Endothelial cell of umbilical vein (primary cell): ENCODE data around the gene PSMA3.

ENCODE experiments used
- CTCF ChIP-seq, 2 donors: IDR thresholded peaks; 1 replicate in 1 of 2; 2 replicates in 1 of 2; pipeline ENCODE4 v1.5.1; 2011; ENCODE audit warnings: low read length in 2 of 2, mild to moderate bottlenecking in 2 of 2, moderate library complexity in 2 of 2, control low read depth in 1 of 2, inconsistent platforms in 1 of 2, low read depth in 1 of 2; ENCODE audit not compliant: insufficient read depth in 1 of 2; ENCODE audit errors: extremely low read depth in 1 of 2
- POLR2AphosphoS5 ChIP-seq: IDR thresholded peaks from 2 replicates; pipeline ENCODE4 v1.6.1; 2012; ENCODE audit warnings: low read depth, mild to moderate bottlenecking, control low read depth, low read length, moderate library complexity; ENCODE audit not compliant: insufficient read depth

GRCh38 chr14:58298477-58299400 is 54.1 kb downstream of the PSMA3 start, which contains the start of gene ARID4A:
- TF ChIP-seq CTCF (IDR thresholded peaks at IDR 0.05; ENCODE audit: extremely low read depth in 1 of 2, insufficient read depth in 1 of 2, low read depth in 1 of 2, low read length in 2 of 2) (no peak), POLR2AphosphoS5 (no peak)
